Lower lobe of right lung (tissue), 2 donors: ENCODE data around the gene RNF222. TPM values are rescaled to one million over a fixed set of nuclear protein-coding genes. Genes with fewer than 3 reads are reported as not detected.
"Not testable (repeated sequence)": the region's sequence is repeated elsewhere in the genome, so short reads cannot be mapped to it uniquely, and the experiment has no call there.

ENCODE experiments used
- ATAC-seq, 2 donors: fragments of 200-7000 bp; cut with Tn5 transposase; one replicate each; pipeline ENCODE4 v1.9.1; 2020 to 2022; ENCODE audit warnings: mild to moderate bottlenecking in 2 of 2, moderate library complexity in 2 of 2
- DNase-seq: peaks from one replicate; pipeline ENCODE4 v3.0.0-alpha.2; 2020
- H3K27ac ChIP-seq: fragments of 200-600 bp; one replicate; pipeline ENCODE4 v1.8.0; 2022
- H3K27me3 ChIP-seq: fragments of 200-600 bp; one replicate; pipeline ENCODE4 v1.8.0; 2022; ENCODE audit warnings: low read depth
- H3K36me3 ChIP-seq: fragments of 200-600 bp; one replicate; pipeline ENCODE4 v1.8.0; 2022; ENCODE audit warnings: mild to moderate bottlenecking
- H3K4me1 ChIP-seq: fragments of 200-600 bp; one replicate; pipeline ENCODE4 v1.8.0; 2022
- H3K4me3 ChIP-seq: fragments of 200-600 bp; one replicate; pipeline ENCODE4 v1.8.0; 2022; ENCODE audit warnings: mild to moderate bottlenecking
- H3K9me3 ChIP-seq: fragments of 200-600 bp; one replicate; pipeline ENCODE4 v1.8.0; 2022
- intact Hi-C: fragments of 100-400 bp; cut with DNase I; formaldehyde crosslinking; loops from one replicate; pipeline ENCODE4 v1.11.0; 2022
- total RNA-seq: library from RNA; stranded (reverse); fragmentation: NEBNext Ultra II Directional; extraction: Animal tissue kit (Norgen Biotek cat#: 25700); gene quantifications from one replicate; pipeline ENCODE4 v1.2.1, GENCODE V29; 2021
- TF ChIP-seq, protein P1 (sequence below): fragments of 200-600 bp; IDR thresholded peaks from one replicate; pipeline ENCODE4 v1.8.0; 2022; ENCODE audit warnings: antibody characterized with exemption, mild to moderate bottlenecking
- donor health status: DM: no; HTN: yes; CAD: no; lungs with severe emphysema.

RNF222 gene
- total RNA-seq, 1 donor from 2014 or later: not detected

DNA sequence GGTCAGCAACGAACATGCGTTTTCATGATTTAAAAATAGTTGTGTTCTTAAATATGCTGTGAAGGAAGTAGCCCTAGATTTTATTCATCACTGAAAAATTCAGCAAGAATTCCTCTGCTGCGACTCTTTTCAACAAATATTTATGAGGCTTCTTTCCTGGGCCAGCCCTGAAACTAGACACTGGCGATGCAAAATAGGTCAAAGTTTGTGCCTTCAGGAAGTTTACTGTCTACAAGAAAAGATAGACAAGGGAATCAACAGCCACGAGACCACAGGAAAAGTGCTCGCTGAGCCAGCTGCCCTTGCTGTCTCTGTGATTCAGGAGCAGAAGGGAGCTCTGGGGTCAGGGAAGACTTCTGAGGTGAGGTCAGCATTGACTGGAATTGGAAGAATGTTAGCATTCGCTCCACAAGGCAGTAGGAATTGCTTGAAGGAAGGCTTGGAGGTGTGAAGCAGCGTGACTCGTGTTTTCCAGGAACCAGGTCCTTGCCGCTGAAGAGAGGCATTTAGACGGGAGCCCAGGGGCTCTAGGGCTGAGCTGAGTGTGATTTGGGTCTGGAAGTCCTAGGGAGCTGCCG lies 12.7 kb downstream of the RNF222 start:
- ATAC-seq (no peak), DNase-seq (no peak)
- TF ChIP-seq, protein P1, sequence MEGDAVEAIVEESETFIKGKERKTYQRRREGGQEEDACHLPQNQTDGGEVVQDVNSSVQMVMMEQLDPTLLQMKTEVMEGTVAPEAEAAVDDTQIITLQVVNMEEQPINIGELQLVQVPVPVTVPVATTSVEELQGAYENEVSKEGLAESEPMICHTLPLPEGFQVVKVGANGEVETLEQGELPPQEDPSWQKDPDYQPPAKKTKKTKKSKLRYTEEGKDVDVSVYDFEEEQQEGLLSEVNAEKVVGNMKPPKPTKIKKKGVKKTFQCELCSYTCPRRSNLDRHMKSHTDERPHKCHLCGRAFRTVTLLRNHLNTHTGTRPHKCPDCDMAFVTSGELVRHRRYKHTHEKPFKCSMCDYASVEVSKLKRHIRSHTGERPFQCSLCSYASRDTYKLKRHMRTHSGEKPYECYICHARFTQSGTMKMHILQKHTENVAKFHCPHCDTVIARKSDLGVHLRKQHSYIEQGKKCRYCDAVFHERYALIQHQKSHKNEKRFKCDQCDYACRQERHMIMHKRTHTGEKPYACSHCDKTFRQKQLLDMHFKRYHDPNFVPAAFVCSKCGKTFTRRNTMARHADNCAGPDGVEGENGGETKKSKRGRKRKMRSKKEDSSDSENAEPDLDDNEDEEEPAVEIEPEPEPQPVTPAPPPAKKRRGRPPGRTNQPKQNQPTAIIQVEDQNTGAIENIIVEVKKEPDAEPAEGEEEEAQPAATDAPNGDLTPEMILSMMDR: no peak
- Histone ChIP-seq H3K36me3 (peaks cover 21% of the 10 kb centered on the region), H3K27me3 (no peaks in the 10 kb centered on the region), H3K4me3 (no peak overlapping the region), H3K4me1 (peaks cover 37% of the 10 kb centered on the region), H3K27ac (no peak overlapping the region), H3K9me3 (no peaks in the 10 kb centered on the region)
- intact Hi-C loops: no loop called here

DNA sequence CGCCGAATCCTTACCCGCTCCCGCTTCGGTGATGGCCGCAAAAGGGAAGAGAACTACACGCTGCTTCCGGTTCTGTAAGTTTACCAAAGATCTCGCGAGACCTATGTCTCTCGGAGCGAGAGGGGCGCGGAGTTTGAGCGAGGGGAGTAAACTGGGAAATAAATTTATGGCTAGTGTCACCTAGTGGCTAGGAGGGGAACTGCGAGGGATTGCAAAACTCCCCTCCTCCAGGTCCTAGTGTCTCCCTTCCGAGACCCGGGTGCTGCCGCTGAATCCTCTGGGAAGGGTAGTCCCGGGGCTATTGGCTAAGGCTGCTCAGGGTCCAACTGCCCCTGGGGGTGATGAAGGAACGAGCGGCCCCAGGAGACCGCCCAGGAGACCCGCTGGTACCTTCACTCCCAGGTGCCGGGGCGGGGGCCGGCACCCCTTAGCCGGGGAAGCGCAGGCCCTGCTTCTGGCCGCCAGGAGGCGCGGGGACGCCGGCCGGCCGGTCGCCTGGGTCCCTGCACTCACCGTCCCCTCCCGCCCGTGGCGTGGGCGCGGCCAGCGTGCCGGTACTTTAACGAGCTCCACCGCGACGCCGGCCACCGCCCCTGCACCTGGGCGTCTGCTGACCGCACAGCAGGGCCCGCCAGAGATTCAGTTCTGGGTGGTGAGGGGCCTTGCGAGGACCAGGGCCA lies 14.3 kb downstream of the RNF222 start, which contains the start of gene RPL26:
RPL26 (minus strand) TSS at position 51 of the 680 bp plus-strand sequence. CDS start 883 bp downstream, outside the sequence.
- peaks cover 38% of the 10 kb centered on the region for H3K4me1 ChIP-seq

DNA sequence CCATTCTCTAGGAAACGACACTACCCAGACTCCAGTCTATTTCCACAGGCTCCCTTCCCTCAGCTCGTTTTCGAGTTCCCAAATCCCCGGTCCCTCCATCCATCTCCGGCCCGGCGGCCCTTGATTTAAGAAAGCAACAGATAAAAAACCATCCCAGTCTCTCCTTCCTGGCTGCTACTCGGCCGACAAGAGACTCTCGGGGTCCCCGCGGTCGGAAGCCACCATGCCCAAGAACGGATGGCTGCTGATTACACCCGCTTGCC lies 14.8 kb downstream of the RNF222 start:
- Histone ChIP-seq H3K4me1 (peaks cover 38% of the 10 kb centered on the region), H3K9me3 (no peaks in the 10 kb centered on the region), H3K27me3 (no peaks in the 10 kb centered on the region), H3K27ac (peak overlapping the region; percentile 86), H3K36me3 (peaks cover 42% of the 10 kb centered on the region), H3K4me3 (peak overlapping the region; percentile 67)
- DNase-seq: no peak
- TF ChIP-seq, protein P1: no peak
- intact Hi-C loops: no loop called here
- peak in 1 of 2 donors; percentile 24 for ATAC-seq

More for the DNA sequence above, 14.3 kb downstream of the RNF222 start, which contains the start of gene RPL26:
- peak; percentile 97 to 98 for ATAC-seq
- no peaks in the 10 kb centered on the region for H3K9me3 ChIP-seq
- H3K36me3 ChIP-seq: peaks cover 37% of the 10 kb centered on the region
- peak; percentile 96 for DNase-seq
- H3K4me3 ChIP-seq: peak within 1 kb of the TSS; percentile 67
- H3K27me3 ChIP-seq: no peaks in the 10 kb centered on the region
- TF ChIP-seq, protein P1: peak; percentile 99
- peak within 1 kb of the TSS; percentile 86 for H3K27ac ChIP-seq
- intact Hi-C loops: no loop called here

DNA sequence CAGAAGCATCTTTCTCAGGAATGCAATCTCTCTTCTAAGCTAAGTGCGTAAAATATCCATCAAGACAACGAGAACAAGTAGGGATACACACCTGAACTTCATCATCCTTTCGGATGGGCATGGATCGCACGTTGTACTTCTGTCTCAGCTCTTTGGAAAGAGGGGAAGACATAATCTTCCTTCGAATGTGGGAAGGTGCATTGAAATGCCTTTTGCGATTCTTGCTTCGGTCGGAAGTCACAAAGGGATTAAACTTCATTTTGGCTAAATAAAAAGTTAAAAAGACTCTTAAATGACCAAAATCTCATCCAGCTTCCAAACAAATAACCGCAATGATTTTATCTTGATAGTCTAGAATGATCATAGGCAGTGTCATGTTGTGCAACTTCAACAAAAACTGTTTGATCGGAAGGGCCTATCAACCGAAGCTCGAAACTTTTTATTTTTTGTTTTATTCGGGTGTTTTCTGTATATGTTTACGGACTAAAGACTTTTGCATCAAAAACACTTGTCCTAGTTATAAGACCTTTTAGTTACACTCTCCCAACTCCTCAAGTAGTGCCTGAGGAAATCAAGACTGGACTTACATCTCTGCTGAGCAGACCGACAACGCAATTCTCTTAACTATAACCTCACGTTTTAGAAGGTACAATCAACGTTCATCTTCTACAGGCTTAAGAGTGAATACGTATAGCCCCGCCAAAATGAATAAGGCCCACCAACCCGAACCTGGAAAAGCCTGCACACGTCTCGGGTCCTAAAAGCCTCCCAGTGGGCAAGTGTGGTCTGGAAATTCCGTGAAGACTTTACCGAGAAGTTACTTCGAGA lies 15.4 kb downstream of the RNF222 start:
- DNase-seq: no peak
- intact Hi-C loops: no loop called here
- Histone ChIP-seq H3K36me3 (peaks cover 47% of the 10 kb centered on the region), H3K27ac (peak overlapping the region; percentile 86), H3K9me3 (no peaks in the 10 kb centered on the region), H3K27me3 (no peaks in the 10 kb centered on the region), H3K4me3 (peak overlapping the region; percentile 67), H3K4me1 (peaks cover 38% of the 10 kb centered on the region)
- TF ChIP-seq, protein P1: no peak
- no peak for ATAC-seq

DNA sequence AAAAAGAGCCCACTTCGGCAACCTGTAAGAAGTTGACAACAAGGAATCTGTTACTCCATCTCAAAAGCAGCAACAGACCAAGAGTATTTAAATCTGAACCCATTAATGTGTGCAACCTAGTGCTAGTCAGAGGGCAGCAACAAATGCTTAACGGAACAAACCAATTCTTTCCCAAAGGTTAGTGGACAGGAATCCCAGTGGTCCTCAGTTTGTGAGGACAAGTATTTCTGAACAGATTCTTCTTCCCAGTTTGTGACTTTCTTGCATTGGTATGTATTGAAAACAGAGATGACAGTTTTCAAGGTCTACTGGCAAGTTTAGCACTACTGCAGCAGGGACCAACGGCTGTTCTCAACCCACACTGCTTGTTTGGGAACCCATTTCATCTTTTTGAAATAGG lies 17.6 kb downstream of the RNF222 start:
- intact Hi-C loops: no loop called here
- Histone ChIP-seq H3K36me3 (peaks cover 52% of the 10 kb centered on the region), H3K4me1 (peaks cover 52% of the 10 kb centered on the region), H3K4me3 (no peak overlapping the region), H3K27ac (no peak overlapping the region), H3K9me3 (no peaks in the 10 kb centered on the region), H3K27me3 (no peaks in the 10 kb centered on the region)
- ATAC-seq: no peak
- DNase-seq: no peak
- TF ChIP-seq, protein P1: no peak

DNA sequence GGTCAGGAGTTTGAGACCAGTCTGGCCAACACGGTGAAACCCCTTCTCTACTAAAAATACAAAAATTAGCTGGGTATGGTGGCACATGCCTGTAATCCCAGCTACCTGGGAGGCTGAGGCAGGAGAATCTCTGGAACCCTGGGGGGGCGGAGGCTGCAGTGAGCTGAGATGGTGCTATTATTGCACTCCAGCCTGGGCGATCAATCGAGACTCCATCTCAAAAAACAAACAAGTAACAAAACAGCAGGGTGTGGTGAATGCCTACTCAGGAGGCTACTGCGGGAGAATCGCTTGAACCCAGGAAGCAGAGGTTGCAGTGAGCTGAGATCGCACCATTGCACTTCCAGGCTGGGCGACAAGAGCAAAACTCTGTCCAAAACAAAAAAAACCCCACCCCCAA lies 19.5 kb downstream of the RNF222 start:
- H3K4me3 ChIP-seq, intact Hi-C loops, DNase-seq, ATAC-seq, H3K27ac ChIP-seq, H3K27me3 ChIP-seq, H3K9me3 ChIP-seq: not testable (repeated sequence)
- Histone ChIP-seq H3K4me1 (peaks cover 48% of the 10 kb centered on the region), H3K36me3 (peaks cover 52% of the 10 kb centered on the region)
